Stimulated activated CD8-positive, alpha-beta memory T cell treated with anti-CD3 and anti-CD28 coated beads, Interleukin-7, amount 100 ng/mL, for 24 hours (primary cell): Measurements from ENCODE around the gene PHF21A.
"Not testable (repeated sequence)": the region's sequence is repeated elsewhere in the genome, so short reads cannot be mapped to it uniquely, and the experiment has no call there.

Source experiments
- DNase-seq: peaks from one replicate; pipeline ENCODE4 v3.0.0-alpha.2; 2020; ENCODE audit warnings: low read depth

Gene PHF21A

GRCh38 chr11:45920531-45921477, 200.4 kb downstream of the PHF21A start:
- DNase-seq, result no peak

- no peak for DNase-seq
Observed at GRCh38 chr11:45919806-45920530, 201.3 kb downstream of the PHF21A start.

- no peak for DNase-seq
Observed at GRCh38 chr11:45918962-45919675, 202.1 kb downstream of the PHF21A start.

- DNase-seq, result peak; percentile 41
Observed at GRCh38 chr11:45918331-45918941, 202.8 kb downstream of the PHF21A start.

GRCh38 chr11:45917623-45918330, 203.5 kb downstream of the PHF21A start, which contains the start of gene PEX16:
Gene PEX16 (minus strand): TSS chr11:45917877. CDS start chr11:45917811, 66 bp downstream.
- peak; percentile 87 for DNase-seq

- DNase-seq, result no peak
Observed at GRCh38 chr11:45917286-45917622, 204.0 kb downstream of the PHF21A start.

GRCh38 chr11:45915446-45915845, 205.8 kb downstream of the PHF21A start:
- no peak for DNase-seq

GRCh38 chr11:45913942-45914635, 207.2 kb downstream of the PHF21A start:
- DNase-seq, result no peak

- DNase-seq, result no peak
Observed at GRCh38 chr11:45913514-45913913, 207.7 kb downstream of the PHF21A start.

- no peak for DNase-seq
Observed at GRCh38 chr11:45910623-45911022, 210.6 kb downstream of the PHF21A start.

- DNase-seq, result no peak
Observed at GRCh38 chr11:45909594-45910475, 211.4 kb downstream of the PHF21A start.

GRCh38 chr11:45907911-45908370, 213.3 kb downstream of the PHF21A start:
- DNase-seq, result no peak

- no peak for DNase-seq
Observed at GRCh38 chr11:45906965-45907611, 214.2 kb downstream of the PHF21A start, which contains the start of gene FREY1. Gene FREY1 (minus strand): TSS chr11:45907271. CDS start chr11:45907245, 26 bp downstream.

- DNase-seq, result no peak
Observed at GRCh38 chr11:45906096-45906682, 215.1 kb downstream of the PHF21A start.

GRCh38 chr11:45905576-45905975, 215.7 kb downstream of the PHF21A start:
- not testable (repeated sequence) for DNase-seq

- DNase-seq, result no peak
Observed at GRCh38 chr11:45905095-45905494, 216.2 kb downstream of the PHF21A start.

GRCh38 chr11:45904309-45904915, 216.8 kb downstream of the PHF21A start:
- DNase-seq, result no peak
